Neural crest cell (in vitro differentiated cells): ENCODE measurements around the gene PIGR. TPM values are rescaled to one million over a fixed set of nuclear protein-coding genes. Genes with fewer than 3 reads are reported as not detected.

Experiments used
- DNase-seq: peaks from one replicate; pipeline ENCODE4 v3.0.0; 2021; ENCODE audit warnings: low read depth, mixed read lengths, low spot score
- H3K27ac Mint-ChIP-seq: one replicate; pipeline ENCODE4 v1.8.0; 2021; ENCODE audit warnings: mild to moderate bottlenecking, mixed read lengths; ENCODE audit not compliant: unreplicated experiment
- H3K27me3 Mint-ChIP-seq: 2 replicates; pipeline ENCODE4 v1.8.0; 2021; ENCODE audit warnings: low read depth, mild to moderate bottlenecking, mixed read lengths
- H3K36me3 Mint-ChIP-seq: 2 replicates; pipeline ENCODE4 v1.8.0; 2021; ENCODE audit warnings: low read depth, mild to moderate bottlenecking, mixed read lengths
- H3K4me1 Mint-ChIP-seq: 2 replicates; pipeline ENCODE4 v1.8.0; 2021; ENCODE audit warnings: mixed read lengths
- H3K4me3 Mint-ChIP-seq: one replicate; pipeline ENCODE4 v1.8.0; 2021; ENCODE audit warnings: mild to moderate bottlenecking, mixed read lengths
- H3K9me3 Mint-ChIP-seq: 2 replicates; pipeline ENCODE4 v1.8.0; 2021; ENCODE audit warnings: mixed read lengths
- total RNA-seq: library from RNA; stranded (reverse); gene quantifications from 2 replicates; pipeline ENCODE4 v1.2.1, GENCODE V29; 2021
- TF ChIP-seq, protein P1 (sequence below): fragments of 200-600 bp; sonication (generic); conservative IDR thresholded peaks from 2 replicates; pipeline ENCODE4 v1.5.0; 2021; ENCODE audit warnings: antibody characterized with exemption, mild to moderate bottlenecking

The PIGR gene
- total RNA-seq, 1 donor from 2014 or later: not detected

DNA sequence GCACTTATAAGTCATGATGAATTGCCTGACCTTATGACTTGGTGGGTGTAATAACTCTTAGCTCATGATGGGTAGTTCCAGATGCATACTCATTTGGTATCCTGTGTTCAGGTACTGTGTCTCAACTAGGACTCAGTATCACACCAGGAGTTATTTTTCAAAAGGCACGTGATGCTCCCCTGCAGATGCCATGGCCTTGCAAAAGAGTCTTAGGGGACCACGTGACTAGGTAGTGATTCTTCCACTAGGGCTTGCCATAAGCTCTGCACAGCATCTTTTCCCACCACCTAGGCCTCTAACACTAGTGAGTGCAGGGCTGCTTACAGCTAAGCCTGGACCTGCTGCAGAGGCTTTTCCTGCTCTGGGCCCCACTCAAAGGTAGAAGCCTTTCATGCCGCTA lies 27.9 kb upstream of the PIGR start:
- no peaks in the 10 kb centered on the region for H3K9me3 Mint-ChIP-seq
- no peaks in the 10 kb centered on the region for H3K4me1 Mint-ChIP-seq
- H3K27ac Mint-ChIP-seq: no peak overlapping the region
- no peak for DNase-seq
- no peak overlapping the region for H3K4me3 Mint-ChIP-seq
- TF ChIP-seq, protein P1, sequence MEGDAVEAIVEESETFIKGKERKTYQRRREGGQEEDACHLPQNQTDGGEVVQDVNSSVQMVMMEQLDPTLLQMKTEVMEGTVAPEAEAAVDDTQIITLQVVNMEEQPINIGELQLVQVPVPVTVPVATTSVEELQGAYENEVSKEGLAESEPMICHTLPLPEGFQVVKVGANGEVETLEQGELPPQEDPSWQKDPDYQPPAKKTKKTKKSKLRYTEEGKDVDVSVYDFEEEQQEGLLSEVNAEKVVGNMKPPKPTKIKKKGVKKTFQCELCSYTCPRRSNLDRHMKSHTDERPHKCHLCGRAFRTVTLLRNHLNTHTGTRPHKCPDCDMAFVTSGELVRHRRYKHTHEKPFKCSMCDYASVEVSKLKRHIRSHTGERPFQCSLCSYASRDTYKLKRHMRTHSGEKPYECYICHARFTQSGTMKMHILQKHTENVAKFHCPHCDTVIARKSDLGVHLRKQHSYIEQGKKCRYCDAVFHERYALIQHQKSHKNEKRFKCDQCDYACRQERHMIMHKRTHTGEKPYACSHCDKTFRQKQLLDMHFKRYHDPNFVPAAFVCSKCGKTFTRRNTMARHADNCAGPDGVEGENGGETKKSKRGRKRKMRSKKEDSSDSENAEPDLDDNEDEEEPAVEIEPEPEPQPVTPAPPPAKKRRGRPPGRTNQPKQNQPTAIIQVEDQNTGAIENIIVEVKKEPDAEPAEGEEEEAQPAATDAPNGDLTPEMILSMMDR: no peak
- peaks cover 31% of the 10 kb centered on the region for H3K27me3 Mint-ChIP-seq
- H3K36me3 Mint-ChIP-seq: no peaks in the 10 kb centered on the region

DNA sequence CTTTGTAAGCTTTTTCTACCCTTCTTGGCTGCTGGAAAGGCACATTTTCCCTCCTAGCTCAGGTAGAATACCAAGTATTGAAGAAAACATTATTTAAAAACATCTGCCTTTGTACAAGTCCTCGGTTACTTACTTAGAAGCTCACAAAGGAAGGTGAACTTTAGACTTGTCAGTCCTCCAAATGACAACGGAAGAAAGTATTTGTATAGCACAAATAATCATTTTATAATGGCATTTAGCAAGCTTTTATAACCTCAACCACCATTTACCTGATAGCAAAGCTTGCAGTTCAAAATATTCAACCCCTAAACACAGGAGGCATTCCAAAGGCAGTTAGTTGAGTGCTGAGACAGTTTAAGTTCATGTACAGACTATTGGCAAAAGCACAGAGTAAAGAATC lies 26.5 kb upstream of the PIGR start:
- TF ChIP-seq, protein P1: no peak
- DNase-seq: no peak
- no peaks in the 10 kb centered on the region for H3K4me1 Mint-ChIP-seq
- H3K27ac Mint-ChIP-seq: no peak overlapping the region
- no peaks in the 10 kb centered on the region for H3K36me3 Mint-ChIP-seq
- peaks cover 33% of the 10 kb centered on the region for H3K27me3 Mint-ChIP-seq
- H3K9me3 Mint-ChIP-seq: no peaks in the 10 kb centered on the region
- H3K4me3 Mint-ChIP-seq: no peak overlapping the region

DNA sequence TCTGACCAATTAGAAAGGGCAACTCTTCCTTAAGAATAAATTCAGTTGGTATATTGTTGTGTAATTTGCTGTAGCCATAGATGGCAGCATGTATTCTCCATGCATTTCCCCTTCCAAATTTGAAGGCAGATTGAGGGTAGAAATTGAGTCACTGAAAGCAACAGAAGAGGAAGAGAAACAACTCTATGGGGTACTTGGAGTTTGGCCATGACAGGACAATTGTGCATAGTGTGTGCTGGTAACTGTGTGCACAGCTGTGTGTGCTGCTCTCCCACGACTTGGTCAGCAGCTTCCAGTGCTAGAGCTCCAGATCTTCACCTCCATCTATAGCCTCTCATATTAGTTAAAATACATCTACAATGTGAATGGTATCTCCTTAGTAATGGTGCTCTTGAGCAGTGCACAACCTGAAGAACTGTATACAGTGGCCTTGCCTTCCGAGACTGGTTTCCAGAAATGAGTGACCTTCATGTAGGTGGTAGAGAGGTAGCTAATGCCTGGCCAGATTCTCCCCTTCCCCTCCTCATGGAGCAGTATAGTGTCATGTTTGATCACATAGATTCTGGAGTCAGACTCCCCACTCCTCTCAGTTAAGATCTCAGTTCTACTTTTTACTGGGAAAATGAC lies 24.9 kb upstream of the PIGR start:
- Mint-ChIP-seq H3K27ac (no peak overlapping the region), H3K36me3 (no peaks in the 10 kb centered on the region), H3K9me3 (no peaks in the 10 kb centered on the region), H3K27me3 (peaks cover 33% of the 10 kb centered on the region), H3K4me1 (no peaks in the 10 kb centered on the region), H3K4me3 (no peak overlapping the region)
- TF ChIP-seq, protein P1: no peak
- DNase-seq: no peak

DNA sequence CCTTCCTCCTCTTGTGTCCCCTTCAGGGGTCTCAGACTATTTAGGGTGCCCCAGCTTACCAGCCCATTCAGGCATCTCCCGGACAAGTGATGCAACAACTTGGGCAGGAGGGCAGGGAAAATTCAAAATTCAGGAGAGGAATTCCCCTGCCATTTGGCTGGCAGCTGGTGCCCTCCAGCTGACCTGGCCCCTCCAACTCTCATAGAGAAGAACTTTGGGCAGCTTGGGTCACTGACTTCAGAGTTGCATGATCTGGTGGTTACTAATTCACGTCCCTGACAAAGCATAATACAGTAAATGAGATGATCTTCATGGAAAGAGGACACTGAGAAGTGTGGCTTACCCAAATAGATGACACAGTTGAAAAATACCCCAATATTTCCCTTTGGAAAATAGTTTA lies 24.2 kb upstream of the PIGR start, which contains the start of gene FCAMR:
Gene FCAMR, minus strand, starts transcription at position 15 of the 400 bp plus-strand sequence. CDS start 335 bp downstream, outside the sequence.
- Mint-ChIP-seq H3K4me1 (no peaks in the 10 kb centered on the region), H3K36me3 (no peaks in the 10 kb centered on the region), H3K27ac (no peak within 1 kb of the TSS), H3K9me3 (no peaks in the 10 kb centered on the region), H3K4me3 (no peak within 1 kb of the TSS), H3K27me3 (peaks cover 33% of the 10 kb centered on the region)
- DNase-seq: no peak
- TF ChIP-seq, protein P1: no peak

DNA sequence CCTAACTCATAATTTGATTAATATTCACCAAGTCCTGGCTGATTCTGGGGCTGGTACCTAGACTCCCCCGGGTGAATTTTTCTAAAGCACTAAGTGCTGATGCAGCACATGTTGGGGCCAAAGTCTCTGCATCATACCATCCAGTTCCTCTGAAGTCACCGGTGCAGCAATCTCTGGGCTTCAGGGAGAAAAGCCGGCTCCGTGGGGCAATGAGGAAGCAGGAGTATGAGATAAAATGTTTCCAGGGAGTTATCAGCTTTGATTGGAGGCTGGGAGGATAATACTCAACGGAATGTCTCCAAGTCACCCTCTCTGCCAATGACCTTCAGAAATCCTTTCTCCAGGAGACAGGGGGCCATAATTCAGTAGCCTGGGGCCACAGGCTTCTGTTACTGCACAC lies 22.8 kb upstream of the PIGR start:
- Mint-ChIP-seq H3K27ac (no peak overlapping the region), H3K4me1 (no peaks in the 10 kb centered on the region), H3K27me3 (peaks cover 33% of the 10 kb centered on the region), H3K4me3 (no peak overlapping the region), H3K9me3 (no peaks in the 10 kb centered on the region), H3K36me3 (no peaks in the 10 kb centered on the region)
- TF ChIP-seq, protein P1: no peak
- DNase-seq: no peak
